GM19324 (cell line): ENCODE data around the gene KLC4.

ENCODE experiments used
- ATAC-seq: cut with Tn5 transposase; IDR thresholded peaks from one replicate; pipeline ENCODE4 v1.9.1; 2021; ENCODE audit warnings: mild to moderate bottlenecking, moderate library complexity; ENCODE audit not compliant: unreplicated experiment, low FRiP score

KLC4 gene

DNA sequence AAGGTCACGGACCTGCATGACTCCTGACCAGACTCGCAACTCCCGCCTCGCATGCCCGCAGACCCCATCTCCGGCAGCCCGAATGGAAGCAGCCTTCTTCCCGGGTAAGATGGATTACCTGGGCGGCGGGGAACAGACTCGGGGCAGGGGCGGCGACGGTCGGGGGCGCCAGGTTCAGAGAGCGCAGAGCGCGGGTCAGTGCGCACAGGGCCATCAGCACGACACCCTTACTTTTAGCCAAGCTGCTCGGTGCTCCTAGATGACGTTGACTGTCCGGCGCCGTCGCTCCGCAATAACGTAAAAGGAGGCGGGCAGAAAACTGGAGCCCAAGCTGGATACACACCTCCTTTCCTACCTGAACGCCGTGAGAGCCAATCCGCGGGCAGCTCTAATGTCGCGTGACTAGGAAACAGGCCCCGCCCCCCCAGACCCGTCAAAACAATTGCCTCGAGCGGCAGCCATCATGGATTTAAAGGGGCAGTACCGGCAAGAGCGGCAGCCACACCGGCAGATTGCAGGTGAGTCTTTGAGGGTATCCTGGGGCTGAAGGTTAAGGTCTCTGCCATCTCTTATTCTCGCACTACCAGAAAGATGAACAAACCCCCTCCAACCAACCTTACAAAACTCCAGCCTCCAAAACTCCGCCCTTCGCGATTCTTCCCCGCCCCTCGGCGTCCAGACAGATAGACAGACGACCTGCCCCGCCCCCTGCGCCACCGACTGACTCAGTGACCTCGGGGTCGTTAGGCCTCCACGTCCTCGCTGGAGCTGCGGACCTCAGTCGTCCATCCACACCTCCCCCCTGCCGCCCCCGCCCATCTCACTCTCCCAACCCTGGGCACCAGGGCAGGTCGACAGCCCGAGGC lies at the start of gene KLC4, which contains the start of gene MRPL2:
TSS of gene KLC4 (plus strand) at position 464 of the 866 bp plus-strand sequence. CDS start 1,705 bp downstream, outside the sequence.
TSS of gene MRPL2 (minus strand) at position 267 of the 866 bp plus-strand sequence. CDS start at position 214, 53 bp downstream.
- ATAC-seq = peak; percentile 94

DNA sequence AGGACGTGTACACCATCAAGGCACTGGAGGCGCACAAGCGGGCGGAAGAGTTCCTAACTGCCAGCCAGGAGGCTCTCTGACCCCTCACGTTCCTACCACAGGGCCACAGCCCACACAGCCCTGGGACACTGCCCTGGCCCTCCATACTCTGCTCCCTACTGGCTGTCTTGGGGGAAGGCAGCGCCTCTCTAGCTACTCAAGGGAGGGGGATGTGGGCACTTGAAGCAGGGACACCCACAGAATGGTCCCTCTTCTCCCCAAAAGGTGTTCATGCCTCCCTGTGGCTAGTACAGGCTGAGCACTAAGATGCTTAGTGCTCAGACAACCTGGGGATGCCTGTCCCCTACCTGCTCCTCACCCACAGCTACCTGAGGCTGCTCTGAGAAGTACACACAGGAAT lies 48.2 kb upstream of the KLC4 start:
- no peak for ATAC-seq

DNA sequence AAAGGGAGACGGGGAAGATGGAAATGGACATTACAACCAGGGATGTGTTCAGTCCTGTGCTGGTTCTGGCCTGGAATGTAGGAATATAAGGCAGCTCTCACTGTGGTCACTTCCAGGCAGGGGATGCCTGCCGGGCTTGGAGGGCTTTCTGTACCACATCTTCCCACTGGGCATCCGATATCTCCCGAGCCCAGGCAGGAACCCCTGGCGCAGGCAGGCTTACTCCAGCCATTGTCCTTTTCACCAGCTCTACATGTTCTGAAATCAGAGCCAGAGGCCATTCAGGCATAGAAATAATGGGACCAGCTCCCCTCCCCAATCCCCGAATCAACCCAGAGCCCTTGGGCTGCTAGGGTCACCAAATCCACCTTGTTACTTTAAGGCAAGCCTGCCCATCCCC lies 47.1 kb upstream of the KLC4 start:
- no peak for ATAC-seq

DNA sequence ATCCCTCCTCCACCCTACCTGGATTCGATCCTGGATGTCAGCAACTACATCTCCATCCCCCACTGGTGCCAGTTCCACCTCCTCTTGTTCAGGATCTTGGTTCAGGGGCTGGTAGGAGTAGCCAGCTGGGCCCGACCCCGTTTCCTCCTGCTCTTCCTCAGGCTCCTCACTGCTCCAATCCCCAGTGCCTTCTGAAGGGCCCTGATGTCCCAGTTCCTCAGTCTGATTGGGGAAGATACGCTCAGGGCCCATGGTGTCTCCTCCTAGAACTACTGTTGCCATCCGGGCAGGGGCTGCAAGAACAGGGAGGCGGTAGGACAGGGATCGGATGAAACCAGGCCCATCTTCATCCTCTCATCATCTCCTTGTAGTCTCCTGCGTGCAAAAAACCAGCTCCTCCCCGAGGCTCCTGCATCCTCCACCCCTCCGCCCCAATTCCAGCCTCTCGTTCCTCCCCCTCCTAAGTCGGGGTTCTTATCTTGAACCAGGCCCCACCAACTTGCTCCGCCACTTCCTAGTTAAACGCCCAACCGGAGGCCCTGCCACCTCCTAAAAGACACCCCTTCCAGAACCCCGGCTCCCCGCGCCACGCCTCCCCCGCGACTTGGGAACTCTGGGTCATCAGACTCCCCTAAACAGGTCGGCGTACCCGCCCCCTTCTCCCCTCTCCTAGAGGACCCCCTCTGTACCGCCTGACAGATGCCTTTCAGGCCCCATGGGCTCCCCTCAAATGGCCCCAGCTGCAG lies 46.2 kb upstream of the KLC4 start:
- ATAC-seq = peak; percentile 2

DNA sequence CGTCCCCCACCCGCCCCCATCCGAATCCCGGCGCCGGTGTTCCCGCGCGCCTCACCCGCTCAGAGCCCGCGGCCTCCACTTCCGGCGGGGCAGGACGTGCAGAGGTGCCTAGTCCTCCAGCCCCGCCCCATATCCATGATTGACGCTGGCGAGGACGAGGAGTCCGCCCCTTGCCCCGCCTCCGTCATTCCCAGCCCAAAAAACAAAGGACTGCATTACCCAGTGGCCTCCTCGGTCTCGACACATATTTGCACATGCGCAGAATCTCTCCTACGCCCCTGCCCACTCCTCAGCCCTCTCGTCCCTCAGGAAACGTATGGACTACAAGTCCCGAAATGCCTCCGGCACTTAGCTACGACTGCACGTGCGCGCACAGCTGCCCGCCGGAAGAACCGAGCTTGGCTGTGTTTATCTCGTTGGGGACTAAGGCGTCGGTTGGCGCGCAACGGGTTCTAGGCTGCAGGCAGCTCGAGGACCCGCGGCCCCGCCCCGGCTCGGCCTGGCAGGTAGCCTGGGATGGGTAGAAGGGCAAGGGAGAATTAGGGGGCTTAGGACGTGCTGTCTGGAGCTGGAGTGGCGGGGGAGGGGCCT lies 45.5 kb upstream of the KLC4 start, which contains the start of the genes KLHDC3 and MEA1:
TSS of gene KLHDC3 (plus strand) at position 407 of the 591 bp plus-strand sequence. CDS start 2,944 bp downstream, outside the sequence.
TSS of gene MEA1 (minus strand) at position 104 of the 591 bp plus-strand sequence. CDS start 133 bp downstream, outside the sequence.
- peak; percentile 96 for ATAC-seq

DNA sequence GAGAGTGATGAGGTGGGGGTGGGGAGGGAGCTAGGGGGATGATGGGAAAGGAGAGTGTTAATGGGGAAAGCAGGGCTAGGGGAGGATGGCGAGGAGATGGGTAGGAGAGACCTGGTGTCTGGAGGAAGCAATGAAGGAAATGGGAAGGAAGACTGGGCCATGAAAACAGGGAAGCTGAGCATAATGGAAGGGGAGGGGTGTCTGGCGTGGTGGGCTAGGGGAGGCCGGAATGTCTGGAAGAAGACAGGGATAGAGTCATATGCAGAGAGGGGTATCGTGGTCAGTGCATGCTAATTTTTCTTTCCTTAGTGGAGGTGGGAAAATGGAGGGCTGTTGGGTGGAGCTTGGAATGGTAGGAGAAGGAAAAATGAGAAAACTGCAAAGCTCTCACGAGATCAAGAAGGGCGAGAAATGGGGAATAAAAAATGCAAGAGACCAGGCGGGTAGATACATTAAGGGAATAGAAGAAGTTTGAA lies 45.0 kb upstream of the KLC4 start:
- no peak for ATAC-seq

DNA sequence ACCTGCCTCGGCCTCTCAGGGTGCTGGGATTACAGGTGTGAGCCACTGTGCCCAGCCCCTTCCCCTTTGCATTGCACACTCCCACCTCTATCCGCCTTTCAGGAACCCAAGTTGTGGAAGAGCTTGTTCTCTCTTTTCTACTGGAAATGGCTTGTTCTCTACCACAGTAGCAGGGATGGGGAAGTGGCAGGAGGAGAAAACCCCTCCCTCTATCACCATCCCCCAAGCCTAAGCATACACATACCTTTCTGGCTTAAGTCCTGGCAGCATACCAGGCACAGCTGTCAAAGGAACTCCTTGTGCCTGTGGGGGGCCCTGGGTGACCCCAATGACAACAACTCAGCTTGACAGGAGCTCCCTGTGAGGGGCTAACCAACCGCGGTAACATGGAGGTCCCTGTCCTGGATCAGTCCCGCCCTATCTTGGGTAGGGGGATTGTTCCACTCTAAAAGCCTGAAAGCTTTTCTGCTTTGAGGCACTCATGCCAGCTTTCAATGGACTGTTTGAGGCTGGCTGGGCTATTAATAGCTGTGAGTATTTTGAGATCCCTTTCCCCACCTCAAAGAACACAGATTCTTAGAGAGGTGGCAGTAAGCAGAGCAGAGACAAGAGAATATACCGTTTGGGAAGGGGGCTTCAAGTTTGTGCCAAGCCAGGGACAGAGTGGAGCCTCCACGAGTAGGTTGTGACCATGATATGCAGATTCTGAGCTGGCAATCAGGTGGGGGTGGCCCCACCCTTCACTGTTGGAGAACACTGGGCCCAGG lies 43.1 kb upstream of the KLC4 start:
- no peak for ATAC-seq

DNA sequence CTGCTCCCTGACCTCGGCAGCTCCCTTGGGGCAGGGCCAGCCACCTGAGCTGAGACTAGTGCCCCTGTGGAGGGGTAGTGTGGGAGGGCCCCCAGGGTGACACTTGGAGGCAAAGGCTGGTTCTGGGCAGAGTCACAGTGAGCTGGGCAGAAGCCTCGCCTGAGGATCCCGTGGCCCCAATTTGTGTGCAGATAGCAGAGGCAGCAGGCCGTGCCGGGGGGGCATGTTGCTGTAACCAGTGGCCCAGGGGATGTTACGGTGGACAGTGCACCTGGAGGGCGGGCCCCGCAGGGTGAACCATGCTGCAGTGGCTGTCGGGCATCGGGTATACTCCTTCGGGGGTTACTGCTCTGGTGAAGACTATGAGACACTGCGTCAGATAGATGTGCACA lies 42.5 kb upstream of the KLC4 start:
- no peak for ATAC-seq

DNA sequence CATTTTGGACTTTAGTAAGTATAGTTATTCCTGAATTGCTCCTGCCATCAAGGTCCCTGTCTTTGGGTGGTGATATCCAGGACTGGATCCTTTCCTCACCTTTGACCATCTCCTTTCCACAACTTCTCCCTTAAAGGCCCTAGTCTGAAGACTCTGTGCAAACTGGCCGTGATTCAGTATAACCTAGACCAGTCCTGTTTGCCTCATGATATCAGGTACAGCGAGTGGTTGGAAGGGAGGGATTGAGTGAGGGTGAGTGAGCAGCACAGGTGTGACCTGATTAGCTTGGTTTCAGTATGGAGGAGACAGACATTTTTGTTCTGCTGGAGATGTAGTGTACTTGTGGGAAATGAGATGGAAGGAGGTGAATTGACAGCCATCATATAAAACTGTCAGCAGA lies 40.3 kb upstream of the KLC4 start:
- no peak for ATAC-seq

DNA sequence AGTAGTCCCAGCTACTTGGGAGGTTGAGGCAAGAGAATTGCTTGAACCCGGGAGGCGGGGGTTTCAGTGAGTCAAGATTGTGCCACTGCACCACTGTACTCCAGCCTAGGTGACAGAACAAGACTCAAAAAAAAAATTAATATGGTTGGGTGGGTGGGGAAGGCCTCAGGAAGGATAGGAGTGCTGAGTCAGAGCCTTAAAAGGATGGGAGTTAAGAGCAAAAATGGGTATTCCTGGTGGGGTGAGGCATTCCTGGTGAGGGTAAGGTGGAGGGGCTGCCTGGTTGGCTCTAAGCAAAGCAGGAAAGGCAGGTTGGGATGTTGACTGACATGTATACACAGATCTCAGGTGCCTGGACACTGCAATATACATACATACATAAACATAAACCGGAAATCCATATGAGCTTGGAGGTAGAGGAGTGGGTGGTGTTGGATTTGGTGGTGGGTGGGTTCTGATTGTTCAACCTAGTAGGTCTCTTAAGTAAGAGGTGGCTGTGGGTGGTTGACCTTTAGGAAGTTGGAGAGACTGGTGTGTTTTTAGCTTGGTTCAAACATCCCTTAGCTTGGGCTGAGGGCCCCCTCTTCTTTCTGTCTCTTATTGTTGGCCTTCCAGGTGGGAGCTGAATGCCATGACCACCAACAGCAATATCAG lies 39.3 kb upstream of the KLC4 start:
- no peak for ATAC-seq

DNA sequence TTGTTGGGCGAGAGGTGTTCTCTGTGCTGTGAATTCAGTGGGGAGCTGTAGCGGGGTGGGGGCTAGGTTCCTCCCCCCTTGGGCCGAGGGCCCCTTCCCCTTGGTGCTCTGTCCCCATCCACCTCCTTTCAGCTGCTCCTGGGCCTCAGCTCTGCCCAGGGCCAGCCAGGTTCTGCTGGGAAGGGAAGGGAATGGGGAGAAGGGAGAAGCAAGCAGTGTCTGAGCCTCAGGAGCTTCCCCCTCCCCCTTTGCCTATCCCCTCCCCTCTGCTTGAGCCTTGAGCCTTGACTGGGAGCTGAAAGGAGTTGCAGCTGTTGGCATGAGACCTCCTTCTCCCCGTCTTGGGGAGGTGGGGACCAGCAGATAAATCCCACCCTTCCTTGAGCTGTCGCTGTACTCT lies 38.6 kb upstream of the KLC4 start:
- ATAC-seq = no peak

DNA sequence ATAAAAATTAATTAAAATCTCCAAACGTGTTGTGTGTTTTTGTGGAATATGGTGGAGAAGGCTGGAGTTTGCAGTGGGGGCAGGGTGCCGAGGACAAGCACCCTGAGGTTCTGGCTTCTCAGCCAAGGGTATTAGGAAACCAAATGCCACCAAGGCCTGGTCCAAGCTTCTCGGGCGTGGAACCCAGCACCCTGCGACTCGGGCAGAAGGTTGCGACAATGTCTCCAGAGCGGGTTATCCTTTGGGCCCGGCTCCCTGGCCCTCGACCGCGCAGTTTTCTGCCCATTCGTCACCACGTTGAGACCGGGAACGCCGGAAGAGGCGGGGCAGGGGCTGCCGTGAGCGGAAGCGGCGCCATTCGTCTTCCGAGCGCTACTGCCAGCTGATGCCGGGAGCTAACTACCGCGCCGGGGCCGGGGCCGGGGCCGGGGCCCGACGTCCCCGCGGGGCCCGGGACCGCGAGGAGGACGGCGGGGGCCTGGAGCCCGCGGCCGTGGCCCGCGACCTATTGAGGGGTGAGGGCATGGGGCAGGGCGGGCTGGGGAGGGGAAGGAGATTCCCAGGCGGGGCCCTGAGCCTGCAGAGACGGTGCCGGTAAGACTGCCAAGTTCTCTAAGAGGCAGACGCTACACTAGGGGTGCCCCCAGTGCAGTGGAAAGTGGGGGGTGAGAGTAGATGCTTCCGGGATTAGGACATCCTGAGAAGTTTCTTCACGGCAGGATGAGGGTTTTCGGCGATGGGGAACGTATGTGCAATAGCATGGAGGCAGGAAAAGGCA lies 38.0 kb upstream of the KLC4 start, which contains the start of gene RRP36:
TSS of gene RRP36 (plus strand) at position 354 of the 778 bp plus-strand sequence. CDS start at position 386, 32 bp downstream.
- peak; percentile 68 for ATAC-seq

DNA sequence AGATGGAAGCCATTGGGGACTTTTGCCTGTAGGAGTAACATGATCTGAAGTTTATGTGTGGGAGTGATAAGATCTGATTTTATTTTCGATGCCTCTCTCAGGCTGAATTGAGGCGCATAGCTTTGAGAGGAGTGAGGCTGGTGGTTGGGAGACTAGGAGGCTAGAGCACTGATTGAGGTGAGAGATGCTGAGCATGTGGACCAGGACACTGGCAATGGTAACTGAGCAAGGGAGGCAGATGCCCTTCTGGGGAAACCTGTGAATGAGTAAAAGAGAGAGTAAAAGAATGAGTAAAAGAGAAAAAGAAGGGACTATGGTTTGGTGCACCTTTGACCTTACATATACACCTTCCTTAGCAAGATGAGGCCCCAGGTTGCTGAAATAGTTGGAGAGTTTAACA lies 35.0 kb upstream of the KLC4 start:
- no peak for ATAC-seq

DNA sequence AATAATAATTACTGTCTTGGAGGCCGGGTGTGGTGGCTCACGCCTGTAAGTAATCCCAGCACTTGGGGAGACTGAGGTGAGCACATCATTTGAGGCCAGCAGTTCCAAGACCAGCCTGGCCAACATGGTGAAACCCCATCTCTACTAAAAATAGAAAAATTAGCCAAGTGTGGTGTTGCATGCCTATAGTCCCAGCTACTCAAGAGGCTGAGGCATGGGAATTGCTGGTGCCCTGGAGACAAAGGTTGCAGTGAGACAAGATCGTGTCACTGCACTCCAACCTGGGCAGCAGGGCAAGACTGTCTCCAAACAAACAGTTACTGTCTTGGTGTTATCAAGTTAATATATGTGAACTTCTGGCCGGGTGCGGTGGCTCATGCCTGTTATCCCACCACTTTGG lies 33.1 kb upstream of the KLC4 start:
- no peak for ATAC-seq

DNA sequence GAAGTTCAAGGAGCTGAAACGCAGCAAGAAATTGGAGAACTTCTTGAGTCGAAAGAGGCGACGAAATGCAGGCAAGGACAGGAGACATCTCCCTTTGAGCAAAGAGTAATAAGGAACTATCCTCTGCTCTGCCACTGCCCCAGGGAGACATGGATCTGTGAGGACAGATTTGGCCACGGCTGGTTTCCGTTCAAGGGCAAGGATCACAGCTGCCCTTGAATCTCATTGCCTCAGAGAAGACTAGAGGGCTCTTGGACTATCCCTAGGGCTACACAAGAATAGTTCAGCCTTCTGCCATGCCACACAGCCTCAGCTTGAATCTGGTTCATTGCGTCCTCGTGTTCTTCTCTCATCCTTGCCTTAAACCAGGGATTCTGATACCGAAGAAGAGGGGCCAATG lies 30.3 kb upstream of the KLC4 start:
- ATAC-seq = no peak

DNA sequence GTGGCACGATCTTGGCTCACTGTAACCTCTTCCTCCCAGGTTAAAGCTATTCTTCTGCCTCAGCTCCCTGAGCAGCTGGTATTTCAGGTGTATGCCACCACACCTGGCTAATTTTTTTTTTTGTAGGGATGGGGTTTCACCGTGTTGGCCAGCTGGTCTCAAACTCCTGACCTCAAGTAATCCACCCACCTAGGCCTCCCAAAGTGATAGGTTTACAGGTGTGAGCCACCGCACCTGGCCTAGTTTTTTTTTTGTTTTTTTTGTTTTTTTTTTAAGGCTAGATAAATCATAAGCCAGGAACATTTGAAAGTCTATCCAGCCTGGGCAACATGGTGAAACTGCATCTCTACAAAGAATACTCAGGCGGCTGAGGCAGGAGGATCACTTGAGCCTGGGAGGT lies 27.1 kb upstream of the KLC4 start:
- ATAC-seq = no peak

DNA sequence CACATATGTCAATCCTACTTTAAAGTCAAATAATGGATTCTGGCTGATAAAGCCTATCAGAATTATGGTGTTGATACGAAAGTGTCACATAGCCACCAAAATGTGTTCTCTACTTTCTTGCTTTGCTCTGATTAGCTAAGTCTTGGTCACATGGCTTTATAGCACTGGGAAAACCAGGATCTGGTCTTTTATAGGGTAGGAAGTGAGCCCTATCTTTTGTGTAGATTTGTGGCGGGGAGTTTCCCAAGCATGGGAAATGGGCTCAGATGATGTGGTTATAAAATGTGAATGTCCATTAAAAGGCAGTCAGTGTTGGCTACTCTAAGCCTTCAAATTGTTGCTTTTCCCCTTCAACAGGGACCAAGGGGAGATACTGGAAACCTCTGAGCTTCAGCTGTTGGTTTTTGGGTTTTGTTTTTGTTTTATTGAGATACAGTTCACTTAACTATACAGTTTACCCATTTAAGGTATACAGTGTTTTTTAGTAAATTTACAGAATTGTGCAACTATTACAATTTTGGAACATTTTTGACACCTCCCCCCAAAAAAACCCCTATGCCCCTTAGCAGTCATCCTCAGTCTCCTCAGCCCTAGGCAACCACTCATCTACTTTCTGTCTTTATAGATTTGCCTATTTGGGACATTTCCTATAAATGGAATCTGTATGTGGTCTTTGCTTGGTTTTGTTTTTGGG lies 25.8 kb upstream of the KLC4 start:
- no peak for ATAC-seq

DNA sequence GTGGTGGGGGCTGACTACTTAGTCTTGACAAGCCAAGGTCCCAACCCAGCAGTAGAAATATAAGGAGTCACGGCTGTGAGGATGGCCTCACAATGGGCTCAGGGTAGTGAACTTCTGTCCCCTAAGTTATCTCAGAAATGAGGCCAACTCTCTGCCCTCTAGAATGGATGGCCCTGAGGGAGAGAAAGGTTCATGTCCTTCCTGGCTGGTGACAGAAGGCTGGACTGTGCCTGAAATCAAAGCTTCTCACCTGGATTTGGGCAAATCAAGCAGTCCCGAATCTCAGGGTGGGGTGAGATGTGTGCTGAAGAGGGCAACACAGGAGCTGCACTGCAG lies 25.3 kb upstream of the KLC4 start:
- ATAC-seq = no peak
